Mucosa of rectum (tissue), 2 donors: Measurements from ENCODE around the gene SLC2A8.

ENCODE experiments used
- H3K27ac ChIP-seq, 2 donors: one replicate each; pipeline ENCODE4 v1.7.0; 2013; ENCODE audit warnings: inconsistent platforms in 2 of 2, low read depth in 2 of 2, low read length in 2 of 2
- H3K27me3 ChIP-seq, 2 donors: one replicate each; pipeline ENCODE4 v1.7.0; 2013; ENCODE audit warnings: low read length in 2 of 2; ENCODE audit not compliant: control insufficient read depth in 2 of 2, insufficient read depth in 2 of 2
- H3K36me3 ChIP-seq, 2 donors: one replicate each; pipeline ENCODE4 v1.7.0; 2013; ENCODE audit warnings: low read length in 2 of 2; ENCODE audit not compliant: control insufficient read depth in 2 of 2, insufficient read depth in 2 of 2
- H3K4me1 ChIP-seq, 2 donors: one replicate each; pipeline ENCODE4 v1.7.0; 2013; ENCODE audit warnings: low read length in 2 of 2, mild to moderate bottlenecking in 1 of 2; ENCODE audit not compliant: control insufficient read depth in 2 of 2, insufficient read depth in 2 of 2
- H3K4me3 ChIP-seq, 2 donors: one replicate each; pipeline ENCODE4 v1.7.0; 2013; ENCODE audit warnings: low read length in 2 of 2
- H3K9ac ChIP-seq, 2 donors: one replicate each; pipeline ENCODE4 v1.7.0; 2013; ENCODE audit warnings: low read length in 2 of 2, low read depth in 1 of 2, mild to moderate bottlenecking in 1 of 2
- H3K9me3 ChIP-seq, 2 donors: one replicate each; pipeline ENCODE4 v1.7.0; 2013; ENCODE audit warnings: low read length in 2 of 2; ENCODE audit not compliant: control insufficient read depth in 2 of 2
- donor health status: healthy.
- donor health status: Normal muscosa, but diverticular disease.

Gene SLC2A8

GRCh38 chr9:127446713-127447415 is 49.9 kb downstream of the SLC2A8 start:
- H3K4me3 ChIP-seq: no peak overlapping the region
- no peak overlapping the region for H3K27ac ChIP-seq
- H3K4me1 ChIP-seq: peaks cover 13 to 19% of the 10 kb centered on the region in 2 donors
- H3K27me3 ChIP-seq: no peaks in the 10 kb centered on the region
- H3K9ac ChIP-seq: no peak overlapping the region
- H3K36me3 ChIP-seq: peaks cover 56 to 60% of the 10 kb centered on the region in 2 donors
- no peaks in the 10 kb centered on the region for H3K9me3 ChIP-seq

- Histone ChIP-seq H3K27me3 (no peaks in the 10 kb centered on the region), H3K4me3 (no peak overlapping the region), H3K36me3 (peaks cover 56 to 60% of the 10 kb centered on the region in 2 donors), H3K4me1 (peaks cover 19 to 26% of the 10 kb centered on the region in 2 donors), H3K27ac (no peak overlapping the region), H3K9me3 (no peaks in the 10 kb centered on the region), H3K9ac (no peak overlapping the region)
Measured at GRCh38 chr9:127447416-127448111, 50.6 kb downstream of the SLC2A8 start.

- Histone ChIP-seq H3K4me3 (no peak overlapping the region), H3K36me3 (peaks cover 56 to 60% of the 10 kb centered on the region in 2 donors), H3K27me3 (no peaks in the 10 kb centered on the region), H3K9ac (no peak overlapping the region), H3K9me3 (no peaks in the 10 kb centered on the region), H3K27ac (no peak overlapping the region), H3K4me1 (peaks cover 22 to 30% of the 10 kb centered on the region in 2 donors)
Measured at GRCh38 chr9:127448112-127448805, 51.3 kb downstream of the SLC2A8 start.

DNA sequence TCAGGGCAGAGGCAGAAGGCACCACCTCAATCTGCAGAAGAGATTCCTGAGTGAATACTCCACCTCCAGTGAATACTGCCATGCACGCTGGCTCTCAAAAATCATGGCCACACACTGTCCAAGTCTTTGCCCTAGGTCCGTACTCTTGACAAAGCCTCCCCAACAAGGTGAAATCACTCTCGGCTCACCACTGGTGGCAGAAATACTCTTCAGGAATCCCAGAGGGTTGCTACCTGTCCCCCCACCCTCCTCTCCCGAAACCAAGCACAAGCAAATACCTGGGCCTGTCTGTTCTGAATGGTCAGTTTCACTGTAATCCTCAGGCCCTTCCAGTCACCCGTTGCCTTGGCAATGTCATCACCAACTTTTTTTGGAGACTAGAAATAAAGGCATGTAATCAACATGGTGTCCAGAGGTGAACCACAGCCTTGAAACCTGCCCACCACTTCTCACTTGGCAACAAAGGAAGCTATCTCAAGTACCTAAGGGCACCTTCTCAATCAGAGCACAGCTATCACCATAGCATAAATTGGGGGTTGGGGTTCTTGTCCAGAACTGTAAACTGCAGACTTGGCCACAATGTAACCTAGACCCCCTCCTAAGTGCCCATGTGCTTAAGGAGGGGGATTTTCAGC is 52.5 kb downstream of the SLC2A8 start:
- Histone ChIP-seq H3K36me3 (peaks cover 51 to 55% of the 10 kb centered on the region in 2 donors), H3K27ac (peak overlapping the region; percentile 0 to 92), H3K9ac (peak overlapping the region; percentile 87 to 96), H3K4me3 (peak overlapping the region; percentile 94 to 96), H3K4me1 (peaks cover 22 to 30% of the 10 kb centered on the region in 2 donors), H3K27me3 (no peaks in the 10 kb centered on the region), H3K9me3 (no peaks in the 10 kb centered on the region)

DNA sequence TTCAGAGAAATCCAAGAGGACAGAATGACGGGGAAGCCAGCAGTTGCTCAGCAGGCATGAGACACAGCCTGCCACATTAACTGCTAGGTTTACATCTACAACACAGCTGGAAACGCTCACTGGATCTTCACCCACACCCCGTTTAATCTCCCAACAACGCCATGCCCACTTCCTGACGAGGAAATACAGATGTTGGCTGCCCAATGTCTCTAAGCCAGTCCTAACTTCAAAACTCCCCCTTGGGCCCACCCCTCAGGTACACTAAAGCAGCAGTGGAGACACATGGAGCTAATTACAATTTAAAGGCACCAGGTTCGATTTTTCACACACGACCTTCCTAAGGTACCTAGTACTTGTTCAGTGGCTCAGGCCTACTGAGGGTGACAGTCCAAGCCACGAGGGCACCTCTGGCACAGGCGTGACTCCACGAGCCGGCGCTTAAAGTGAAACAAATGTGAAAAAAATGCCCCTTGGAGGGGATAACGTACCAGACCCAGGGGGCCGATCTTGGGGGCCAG is 53.3 kb downstream of the SLC2A8 start:
- Histone ChIP-seq H3K4me3 (peak overlapping the region; percentile 94 to 96), H3K9me3 (no peaks in the 10 kb centered on the region), H3K9ac (peak overlapping the region; percentile 87 to 96), H3K36me3 (peaks cover 42 to 47% of the 10 kb centered on the region in 2 donors), H3K4me1 (peaks cover 22 to 30% of the 10 kb centered on the region in 2 donors), H3K27me3 (no peaks in the 10 kb centered on the region), H3K27ac (peak overlapping the region; percentile 92 to 94)

DNA sequence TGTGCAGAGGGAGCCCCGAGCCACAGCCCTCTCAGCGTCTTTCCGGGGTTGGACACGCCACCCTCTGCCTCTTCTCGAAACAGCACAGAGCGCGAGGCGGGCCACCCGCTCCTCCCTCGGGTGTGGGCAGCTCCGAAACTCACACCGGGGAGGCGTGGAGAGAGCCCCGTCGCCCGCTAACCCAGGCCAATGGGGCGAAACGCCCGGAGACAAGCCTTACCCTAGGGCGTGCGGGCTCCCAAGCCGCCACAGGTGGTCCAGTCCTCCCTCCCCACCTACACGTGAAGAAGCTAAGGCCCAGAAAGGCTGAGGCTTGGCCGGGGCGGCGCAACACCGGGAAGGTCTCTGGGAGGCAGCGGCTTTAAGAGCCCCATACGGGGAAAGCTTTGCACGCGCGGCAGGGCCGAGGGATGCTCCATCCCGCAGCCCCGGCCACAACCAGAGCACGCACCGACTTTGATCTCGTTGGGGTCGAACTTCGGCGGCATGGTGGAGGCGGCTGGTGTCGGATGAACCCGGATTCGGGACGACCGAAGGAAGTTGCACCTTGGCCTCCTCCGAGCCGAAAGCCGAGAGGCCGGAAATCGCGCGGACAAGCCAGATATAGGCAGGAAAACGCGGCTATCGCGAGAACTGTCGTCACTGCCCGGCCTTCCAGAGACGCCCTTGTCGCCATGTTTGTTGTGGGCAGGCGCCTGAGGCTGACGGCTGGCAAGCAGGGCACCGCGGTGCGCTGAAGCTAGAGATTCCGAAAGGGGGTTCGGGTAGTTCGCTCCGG is 54.0 kb downstream of the SLC2A8 start, which contains the start of the genes LRSAM1 and RPL12:
Gene LRSAM1 (plus strand): TSS at position 681 of the 778 bp plus-strand sequence. CDS start 3,018 bp downstream, outside the sequence.
Gene RPL12 (minus strand): TSS at position 577 of the 778 bp plus-strand sequence. CDS start 89 bp downstream, at position 488.
- peak within 1 kb of the TSS; percentile 87 to 96 for H3K9ac ChIP-seq

GRCh38 chr9:127451608-127451857 is 54.6 kb downstream of the SLC2A8 start:
- Histone ChIP-seq H3K27ac (peak overlapping the region; percentile 92 to 94), H3K36me3 (peaks cover 37 to 39% of the 10 kb centered on the region in 2 donors), H3K4me1 (peaks cover 22 to 30% of the 10 kb centered on the region in 2 donors), H3K4me3 (peak overlapping the region; percentile 94 to 96), H3K9me3 (no peaks in the 10 kb centered on the region), H3K27me3 (no peaks in the 10 kb centered on the region), H3K9ac (peak overlapping the region; percentile 87 to 96)

More for the DNA sequence above, 54.0 kb downstream of the SLC2A8 start, which contains the start of the genes LRSAM1 and RPL12:
- H3K4me1 ChIP-seq: peaks cover 22 to 30% of the 10 kb centered on the region in 2 donors
- H3K36me3 ChIP-seq: peaks cover 42 to 44% of the 10 kb centered on the region in 2 donors
- peak within 1 kb of the TSS; percentile 94 to 96 for H3K4me3 ChIP-seq
- no peaks in the 10 kb centered on the region for H3K27me3 ChIP-seq
- peak within 1 kb of the TSS; percentile 92 to 94 for H3K27ac ChIP-seq
- H3K9me3 ChIP-seq: no peaks in the 10 kb centered on the region

- no peaks in the 10 kb centered on the region for H3K27me3 ChIP-seq
- peak overlapping the region; percentile 92 to 94 for H3K27ac ChIP-seq
- H3K9ac ChIP-seq: peak overlapping the region; percentile 87 to 96
- no peaks in the 10 kb centered on the region for H3K9me3 ChIP-seq
- peak overlapping the region; percentile 94 to 96 for H3K4me3 ChIP-seq
- H3K36me3 ChIP-seq: peaks cover 33 to 37% of the 10 kb centered on the region in 2 donors
- H3K4me1 ChIP-seq: peaks cover 22 to 30% of the 10 kb centered on the region in 2 donors
Measured at GRCh38 chr9:127451858-127452656, 55.1 kb downstream of the SLC2A8 start.
